NCI-H2196 treated with DMSO at 0.1 percent for 48 hours (cell line): ENCODE results near the gene ECT2L.

ENCODE experiments used
- DNase-seq: peaks from one replicate; lab custom pipeline; 2025; ENCODE audit not compliant: unreplicated experiment; lab: John Stamatoyannopoulos, UW

Gene ECT2L, protein sequence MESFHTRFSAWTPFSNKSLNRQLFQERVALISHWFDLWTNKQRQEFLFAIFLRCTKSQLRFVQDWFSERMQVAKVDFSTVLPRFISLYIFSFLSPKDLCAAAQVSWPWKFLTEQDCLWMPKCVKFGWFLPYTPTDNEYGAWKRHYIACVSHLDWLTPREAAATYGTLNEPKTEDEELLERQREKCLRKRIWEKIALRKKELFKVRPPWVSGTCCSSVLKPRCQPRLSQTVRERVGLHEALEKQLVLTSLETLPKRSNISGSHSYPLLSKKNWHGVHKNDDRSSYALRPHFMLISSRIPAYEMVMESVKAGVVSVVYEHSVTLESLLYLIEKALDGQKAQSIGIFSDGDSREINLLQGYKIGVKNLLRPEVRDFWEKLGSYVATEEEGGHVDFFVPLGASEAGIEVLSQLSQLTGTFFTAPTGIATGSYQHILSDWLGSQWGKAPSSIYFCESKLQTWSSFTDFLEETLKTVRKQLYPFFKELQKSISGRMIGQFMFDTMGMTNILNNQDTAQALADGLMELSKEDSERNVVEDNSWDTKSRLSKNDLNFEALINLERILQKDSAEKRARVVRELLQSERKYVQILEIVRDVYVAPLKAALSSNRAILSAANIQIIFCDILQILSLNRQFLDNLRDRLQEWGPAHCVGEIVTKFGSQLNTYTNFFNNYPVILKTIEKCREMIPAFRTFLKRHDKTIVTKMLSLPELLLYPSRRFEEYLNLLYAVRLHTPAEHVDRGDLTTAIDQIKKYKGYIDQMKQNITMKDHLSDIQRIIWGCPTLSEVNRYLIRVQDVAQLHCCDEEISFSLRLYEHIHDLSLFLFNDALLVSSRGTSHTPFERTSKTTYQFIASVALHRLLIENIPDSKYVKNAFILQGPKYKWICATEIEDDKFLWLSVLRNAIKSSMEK

GRCh38 chr6:138795809-138796603 is at the start of gene ECT2L:
TSS of gene ECT2L (plus strand) at chr6:138796087. CDS start at chr6:138813275, 17,188 bp downstream.
- DNase-seq, result no peak

- no peak for DNase-seq
Measured at GRCh38 chr6:138752017-138752416, 43.9 kb upstream of the ECT2L start.

GRCh38 chr6:138757136-138757535 is 38.8 kb upstream of the ECT2L start:
- no peak for DNase-seq

GRCh38 chr6:138765896-138766655 is 29.8 kb upstream of the ECT2L start:
- DNase-seq, result peak; percentile 45

GRCh38 chr6:138769102-138769676 is 26.7 kb upstream of the ECT2L start:
- DNase-seq, result no peak

DNA sequence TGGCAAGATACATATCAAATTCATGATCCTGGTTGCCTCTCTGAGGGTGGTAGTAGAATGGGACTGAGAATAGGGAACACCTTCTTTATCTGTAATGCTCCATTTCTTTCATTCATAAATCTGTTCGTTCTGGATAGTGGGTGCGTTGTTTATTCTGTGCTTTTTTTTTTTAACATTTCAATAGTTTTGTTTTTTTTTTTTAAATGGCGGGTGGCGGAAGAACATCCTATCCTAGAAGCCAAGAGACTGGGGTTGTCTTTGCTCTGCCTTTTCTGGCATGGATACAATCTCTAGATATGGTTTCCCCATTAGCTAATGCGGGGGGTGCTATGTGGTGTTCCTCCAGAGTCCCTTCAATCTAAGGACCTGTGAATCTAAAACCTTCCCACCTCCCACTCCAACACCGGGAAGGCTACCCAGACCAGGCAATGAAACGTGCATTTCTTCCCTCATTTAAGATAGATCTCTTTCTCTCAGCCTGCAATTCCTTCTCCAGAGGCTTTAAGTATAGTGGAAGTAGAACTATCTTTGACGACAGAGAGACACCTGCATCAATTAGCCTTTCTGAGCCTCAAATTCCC is 23.2 kb upstream of the ECT2L start:
- no peak for DNase-seq

DNA sequence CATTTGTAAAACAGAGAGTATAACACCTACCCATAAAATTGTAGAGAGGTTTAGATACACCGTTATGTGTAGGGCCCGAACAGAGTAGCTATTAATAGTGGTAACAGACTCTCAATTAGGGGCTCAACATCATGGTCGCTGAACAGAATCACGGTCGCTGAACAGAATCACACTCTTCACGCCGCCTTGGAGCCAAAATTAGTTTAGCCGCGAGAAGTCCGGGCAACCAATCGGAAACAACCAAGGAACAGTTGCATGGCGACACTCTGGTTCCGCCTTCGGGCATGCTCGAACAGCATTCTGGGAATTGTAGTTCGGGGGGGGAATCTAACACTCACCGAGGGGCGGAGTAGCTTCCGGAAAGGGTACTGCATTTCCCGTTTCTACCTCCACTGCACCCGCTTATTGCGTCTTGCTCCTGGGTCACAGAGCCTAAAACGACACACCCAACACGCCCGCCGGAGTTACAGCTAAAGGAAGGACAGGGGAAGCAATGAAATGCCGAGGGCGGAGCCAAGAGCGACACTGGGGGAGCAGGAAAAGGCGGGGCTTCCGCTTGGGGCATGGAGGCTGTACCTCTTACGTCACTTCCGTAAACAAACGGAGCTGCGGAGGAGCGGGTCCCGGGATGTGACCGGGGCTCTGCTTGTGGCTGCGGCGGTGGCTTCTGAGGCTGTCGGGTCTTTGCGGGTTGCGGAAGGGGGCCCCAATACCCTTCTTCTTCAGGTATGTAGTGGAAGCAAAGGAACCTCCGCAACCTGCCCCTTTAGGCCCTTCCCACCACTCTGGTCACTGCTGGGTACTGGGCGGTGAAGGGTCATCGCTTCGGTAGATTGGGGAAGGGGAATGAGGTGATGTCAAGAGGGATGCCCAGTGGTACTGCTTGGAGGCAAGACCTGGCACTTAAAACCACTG is 22.5 kb upstream of the ECT2L start, which contains the start of gene CCDC28A:
Gene CCDC28A, plus strand, starts transcription at position 593 of the 915 bp plus-strand sequence. CDS start 2,352 bp downstream, outside the sequence.
- peak; percentile 96 for DNase-seq

DNA sequence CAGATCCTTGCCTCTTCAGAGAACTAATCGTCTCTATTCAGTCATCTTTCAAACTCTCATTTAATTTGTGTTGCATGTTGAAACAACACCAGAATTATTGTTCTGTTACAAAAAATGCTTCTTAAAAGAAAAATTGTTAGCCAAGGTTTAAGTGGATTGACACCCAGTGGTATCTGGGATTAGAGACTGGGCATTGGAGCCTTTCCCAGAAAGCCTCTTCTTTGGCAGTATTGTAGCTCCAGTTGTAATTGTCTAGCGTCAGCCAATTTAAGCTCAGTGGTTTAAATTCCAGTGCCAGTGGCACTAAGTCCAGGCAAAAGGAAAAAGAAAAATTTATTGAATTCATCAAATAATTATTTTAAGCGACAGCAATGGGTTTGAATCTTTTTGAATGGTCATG is 21.5 kb upstream of the ECT2L start:
- no peak for DNase-seq

DNA sequence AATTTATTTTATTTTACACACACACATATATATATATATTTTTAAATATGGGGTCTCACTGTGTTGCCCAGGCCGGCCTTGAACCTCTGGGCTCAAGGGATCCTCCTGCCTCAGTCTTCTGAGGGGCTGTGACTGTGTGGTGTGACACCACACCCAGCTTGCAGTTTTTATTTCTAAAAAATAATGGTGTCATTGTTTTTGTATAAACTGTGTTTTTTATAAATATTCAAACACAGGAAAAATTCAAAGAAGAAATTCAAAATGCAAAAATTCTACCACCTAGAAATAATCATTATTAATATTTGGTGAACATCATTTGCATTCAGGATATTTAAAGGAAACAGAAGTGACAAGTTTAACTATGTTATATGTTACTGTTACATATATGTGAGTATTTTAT is 19.2 kb upstream of the ECT2L start:
- no peak for DNase-seq

- DNase-seq, result no peak
Measured at GRCh38 chr6:138778331-138778730, 17.6 kb upstream of the ECT2L start.

GRCh38 chr6:138782243-138782642 is 13.6 kb upstream of the ECT2L start:
- no peak for DNase-seq

- no peak for DNase-seq
Measured at GRCh38 chr6:138785079-138785478, 10.8 kb upstream of the ECT2L start.

GRCh38 chr6:138785980-138786379 is 9.9 kb upstream of the ECT2L start:
- DNase-seq, result no peak

DNA sequence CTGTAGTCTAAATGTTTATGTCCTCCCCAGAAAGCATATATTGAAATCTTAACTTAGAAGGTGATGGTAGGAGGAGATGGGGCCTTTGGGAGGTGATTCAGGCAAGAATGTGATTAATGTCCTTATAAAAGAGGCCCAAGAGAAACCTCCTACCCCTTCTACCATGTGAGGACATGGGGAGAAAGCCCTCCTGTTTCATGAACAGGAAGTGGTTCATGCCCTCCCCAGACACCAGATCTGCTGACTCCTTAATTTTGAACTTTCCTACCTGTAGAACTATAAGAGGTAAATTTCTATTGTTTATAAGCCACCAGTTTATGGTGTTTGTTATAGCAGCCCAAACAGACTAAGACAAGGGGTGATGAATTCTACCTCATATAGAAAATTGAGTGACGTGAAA is 8.7 kb upstream of the ECT2L start:
- no peak for DNase-seq

DNA sequence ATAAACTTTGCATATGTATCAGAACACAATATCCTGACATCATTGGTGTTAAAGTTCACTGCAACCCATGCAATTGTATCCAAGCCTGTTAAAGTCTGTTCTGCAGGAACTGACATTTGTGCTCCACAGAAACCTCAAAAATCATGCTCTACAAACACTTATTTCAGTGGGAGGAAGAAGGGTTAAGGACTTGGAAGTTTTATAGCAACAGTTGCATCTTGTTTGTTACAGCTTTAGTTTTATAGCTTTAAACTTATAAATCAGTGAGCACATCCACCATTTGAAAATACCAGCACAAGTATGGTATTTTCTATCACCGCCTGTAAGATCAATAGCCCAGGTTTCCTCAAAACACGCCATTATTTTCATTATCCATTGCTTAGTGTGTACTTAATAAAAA is 884 bp downstream of the ECT2L start:
- DNase-seq, result no peak

DNA sequence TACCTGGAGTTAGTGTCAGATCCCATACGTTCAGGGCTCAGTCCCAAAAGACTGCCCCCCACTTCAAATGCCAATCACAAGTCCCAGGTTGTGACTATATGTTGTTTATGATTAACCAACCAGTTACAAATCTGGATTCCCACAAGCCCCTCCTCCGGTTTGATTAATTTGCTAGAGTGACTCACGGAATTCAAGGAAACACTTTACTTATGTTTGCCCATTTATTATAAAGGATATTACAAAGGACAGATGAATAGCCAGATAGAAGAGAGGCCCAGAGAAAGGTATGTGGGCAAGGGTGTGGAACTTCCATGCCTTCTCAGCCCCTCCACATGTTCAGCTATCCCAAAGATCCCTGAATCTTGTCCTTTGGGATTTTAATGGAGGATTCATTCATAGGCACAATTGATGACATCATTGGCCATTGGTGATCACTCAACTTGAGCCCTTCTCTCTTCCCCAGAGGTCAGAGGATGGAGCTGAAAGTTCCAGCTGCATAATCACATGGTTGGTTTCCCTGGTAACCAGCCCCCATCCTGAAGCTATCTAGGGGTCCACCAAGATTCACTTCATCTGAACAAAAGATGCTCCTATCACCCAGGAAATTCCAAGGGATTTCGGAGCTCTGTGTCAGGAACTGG is 2.0 kb downstream of the ECT2L start:
- no peak for DNase-seq

DNA sequence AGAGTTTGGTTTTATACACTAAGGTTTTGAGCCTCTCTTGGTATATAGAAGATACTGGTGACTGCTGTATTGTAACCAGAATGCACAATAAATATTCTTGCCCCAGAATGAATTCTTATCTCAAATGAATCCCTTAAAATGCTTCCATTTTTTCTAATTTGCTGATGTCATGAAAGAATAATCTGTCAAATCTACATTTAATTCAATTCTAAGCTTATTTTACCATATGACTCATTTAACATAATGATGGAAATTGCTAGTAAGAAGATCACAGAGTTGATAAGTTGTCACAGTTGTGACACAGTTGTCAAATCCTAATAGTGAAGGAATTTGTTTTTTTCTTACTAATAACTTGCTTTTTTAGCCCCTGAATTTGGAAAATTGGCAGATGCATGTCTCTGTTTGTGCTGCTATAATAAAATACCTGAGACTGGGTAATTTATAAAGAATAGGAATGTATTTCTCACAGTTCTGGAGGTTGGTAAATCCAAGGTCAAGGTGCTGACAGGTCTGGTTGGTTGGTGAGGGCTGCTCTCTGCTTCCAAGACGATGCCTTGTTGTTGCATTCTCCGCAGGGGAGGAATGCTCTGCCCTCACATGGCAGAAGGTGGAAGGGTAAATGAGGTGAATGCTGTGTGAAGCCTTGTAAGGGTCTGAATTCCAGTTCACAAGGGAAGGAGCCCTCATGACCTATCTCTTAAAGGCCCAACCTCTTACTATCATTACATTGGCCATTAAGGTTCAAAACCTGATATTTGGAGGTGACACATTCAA is 4.7 kb downstream of the ECT2L start:
- DNase-seq, result no peak
